Inflammatory macrophage (primary cell): ENCODE results near the gene IKZF2.

Source experiments
- DNase-seq, 2 donors: peaks; one replicate each; pipeline ENCODE4 v3.0.0-alpha.2; 2020 to 2022

Gene IKZF2

DNA sequence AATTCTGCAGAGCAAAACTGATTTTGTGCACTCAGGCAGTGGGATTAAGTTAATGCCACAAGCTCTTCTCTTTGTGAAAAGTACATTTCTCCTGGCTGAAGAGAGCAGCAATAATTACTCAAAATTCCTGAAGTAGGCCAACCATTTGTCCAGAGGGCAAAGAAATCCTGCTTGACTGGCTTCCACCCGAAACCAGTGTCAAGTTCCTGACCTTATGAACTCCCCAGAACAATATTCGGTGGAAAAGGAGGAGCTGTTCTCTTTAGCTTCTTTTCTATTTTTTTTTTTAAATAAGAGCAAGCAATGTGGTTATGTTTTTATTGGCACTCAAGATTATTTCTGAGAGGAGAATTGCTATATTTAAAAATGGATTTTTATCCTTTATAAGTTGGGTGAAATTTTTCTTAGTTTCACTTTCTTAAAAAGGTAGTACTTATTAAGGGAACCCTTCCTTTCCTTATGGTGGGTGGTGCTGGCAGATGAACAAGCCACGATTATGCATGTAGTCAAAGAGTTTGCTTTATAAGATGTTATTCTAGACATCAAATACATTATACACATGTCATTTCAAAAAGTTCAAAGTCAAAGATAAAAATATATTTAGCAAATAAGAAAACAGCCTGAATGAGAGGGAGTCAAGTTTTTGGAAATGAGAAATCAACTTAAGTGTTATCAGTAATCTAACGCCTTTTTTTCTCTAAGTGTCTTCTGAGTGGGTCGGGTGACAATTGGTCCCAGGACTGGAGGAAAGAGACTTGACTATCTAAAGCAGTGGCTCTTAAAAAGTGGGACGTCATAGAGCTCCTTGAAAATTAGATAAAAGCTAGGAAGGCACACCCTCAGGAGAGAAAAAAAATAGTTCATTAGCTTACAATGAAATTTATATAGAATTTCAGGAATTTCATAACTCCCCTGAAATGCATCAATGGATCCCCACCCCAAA lies 194.5 kb downstream of the IKZF2 start:
- no peak for DNase-seq

DNA sequence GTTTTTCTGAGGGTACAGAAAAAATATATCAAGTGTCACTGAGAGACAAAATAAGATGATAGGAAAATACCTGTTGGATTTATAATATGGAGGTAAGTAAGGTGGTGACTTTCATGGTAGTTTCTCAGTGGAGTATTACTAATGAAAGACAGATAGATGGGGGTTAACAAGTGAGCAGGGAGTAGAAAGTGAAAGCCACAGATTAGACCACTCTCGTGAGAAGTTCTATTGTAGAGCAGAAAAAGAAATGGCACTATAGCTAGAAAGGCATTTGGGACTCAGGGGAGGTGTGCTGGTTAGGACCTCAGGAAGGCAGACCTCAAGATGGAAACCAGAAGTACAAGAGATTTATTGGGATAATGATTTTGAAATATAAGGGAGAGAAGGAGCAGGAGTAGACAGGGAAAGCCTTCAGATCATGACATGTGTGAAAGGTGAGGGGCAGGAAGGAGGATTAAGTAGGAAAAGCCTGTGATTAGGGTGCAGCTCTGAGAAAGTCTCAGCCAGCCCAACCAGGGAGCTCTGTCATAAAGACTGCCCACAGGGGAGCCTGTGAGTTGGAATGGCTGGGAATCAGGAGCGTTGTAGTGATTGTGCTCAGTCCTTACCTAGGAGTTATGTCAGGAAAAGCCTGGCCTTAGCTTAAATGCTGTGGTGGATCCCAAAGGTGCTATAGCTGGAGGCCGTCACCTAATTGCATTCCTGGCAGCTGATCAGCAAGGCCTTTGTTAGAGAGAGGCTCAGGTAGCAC lies 198.1 kb downstream of the IKZF2 start:
- DNase-seq, result no peak

DNA sequence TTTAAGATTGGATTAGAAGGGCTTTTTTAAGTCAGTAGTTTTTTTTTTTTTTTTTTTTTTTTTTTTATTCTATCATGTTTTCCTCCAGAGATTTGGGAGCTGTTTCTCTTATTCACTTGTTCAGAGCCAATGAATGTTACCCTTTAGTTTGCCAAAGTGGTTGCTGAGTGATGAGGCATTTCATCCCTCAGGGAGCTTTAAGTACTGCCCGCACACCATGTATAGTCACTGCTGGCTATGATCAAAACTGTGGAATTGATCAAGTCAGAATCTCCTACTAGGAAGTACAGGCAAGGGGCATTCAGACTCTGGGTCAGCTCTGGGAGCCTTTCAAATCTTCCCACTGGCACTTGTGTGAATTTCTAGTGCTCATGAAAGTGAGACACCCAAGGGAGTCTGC lies 201.6 kb downstream of the IKZF2 start:
- DNase-seq, result no peak
